ELR (cell line): ENCODE results near the gene ORMDL1.
A peak's percentile ranks its signal among the peaks of the same experiment; 100 is the strongest.
"Not testable (repeated sequence)": the region's sequence is repeated elsewhere in the genome, so short reads cannot be mapped to it uniquely, and the experiment has no call there.

Source experiments
- DNase-seq: peaks from one replicate; pipeline ENCODE4 v3.0.0-alpha.2; 2015; ENCODE audit warnings: low read depth

Gene ORMDL1

GRCh38 chr2:189770590-189771322 lies 13.4 kb downstream of the ORMDL1 start:
- DNase-seq = no peak

DNA sequence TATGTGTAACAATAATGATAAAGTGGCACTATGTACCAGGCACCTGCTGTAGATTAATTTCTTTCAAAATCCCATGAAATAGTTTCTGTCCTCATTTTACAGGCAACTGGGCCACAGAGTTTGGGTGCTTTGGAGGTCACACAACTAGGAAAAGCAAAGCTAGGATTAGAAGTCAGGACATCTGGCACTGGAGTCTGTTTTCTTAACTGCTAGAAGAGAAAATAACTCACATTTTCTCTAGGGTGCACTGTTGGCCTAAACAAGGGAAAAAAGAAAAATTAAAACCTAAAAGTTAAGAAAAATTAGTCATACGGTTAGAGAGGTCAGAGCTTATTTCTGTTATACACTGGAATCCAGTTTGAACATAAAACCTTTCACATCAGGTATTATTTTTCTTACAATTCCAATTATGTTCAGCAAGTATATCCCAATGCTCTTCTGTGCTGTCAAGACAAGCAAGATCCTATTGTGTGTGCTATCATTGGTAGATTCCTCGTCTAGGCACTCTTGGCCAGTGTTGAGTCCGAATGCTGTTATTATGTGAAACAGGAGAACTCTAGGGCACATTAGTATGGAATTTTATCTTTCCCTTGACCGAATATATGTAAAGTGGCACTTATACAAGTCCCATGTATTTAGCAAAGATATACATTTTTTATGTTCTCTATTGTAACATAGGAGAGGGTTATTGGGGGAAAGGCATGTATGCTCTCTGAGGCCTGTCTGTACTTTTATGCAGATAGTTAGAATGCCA lies 20.1 kb downstream of the ORMDL1 start:
- DNase-seq = peak; percentile 41

GRCh38 chr2:189762551-189763298 lies 21.4 kb downstream of the ORMDL1 start, which contains the start of gene OSGEPL1:
Gene OSGEPL1 (minus strand): TSS chr2:189762792. CDS start chr2:189761640, 1,152 bp downstream.
- peak; percentile 93 for DNase-seq

DNA sequence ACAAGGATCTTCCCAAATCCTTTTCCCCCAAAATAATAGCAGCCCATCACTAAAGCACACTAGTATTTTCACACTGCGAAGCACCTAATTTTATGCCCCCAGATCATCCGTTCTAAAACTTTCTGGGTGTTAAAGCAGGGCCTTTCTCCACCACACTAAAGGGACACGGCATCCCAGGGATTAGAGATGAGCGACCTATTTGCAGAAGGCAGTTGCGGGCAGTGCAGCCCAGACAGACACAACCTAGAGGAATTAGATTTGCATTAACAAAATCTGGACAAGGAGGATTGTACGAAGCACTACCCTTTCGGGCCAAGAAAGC lies 21.9 kb downstream of the ORMDL1 start:
- DNase-seq = no peak

- DNase-seq = not testable (repeated sequence)
Observed at GRCh38 chr2:189760154-189760553, 24.0 kb downstream of the ORMDL1 start.

- no peak for DNase-seq
Observed at GRCh38 chr2:189756311-189756952, 27.7 kb downstream of the ORMDL1 start.

- DNase-seq = peak; percentile 69
Observed at GRCh38 chr2:189751080-189751658, 33.0 kb downstream of the ORMDL1 start.

GRCh38 chr2:189729430-189729829 lies 54.7 kb downstream of the ORMDL1 start:
- no peak for DNase-seq

DNA sequence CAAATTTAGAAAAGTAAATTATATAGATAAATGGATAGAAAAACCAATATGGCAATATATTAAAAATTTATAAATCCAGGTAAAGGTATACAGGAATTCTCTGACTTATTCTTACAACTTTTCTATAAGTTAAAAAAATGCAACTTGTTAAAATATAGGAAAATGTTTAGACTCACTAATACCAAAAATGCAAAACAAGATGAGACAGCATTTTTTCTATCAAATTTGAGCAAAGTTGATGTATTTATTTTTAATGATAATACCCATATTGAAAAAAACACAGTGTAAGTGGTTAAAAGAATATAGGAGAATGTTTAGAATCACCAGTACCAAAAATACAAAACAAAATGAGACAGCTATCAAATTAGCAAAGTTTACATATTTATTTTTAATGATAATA lies 57.3 kb downstream of the ORMDL1 start:
- no peak for DNase-seq

DNA sequence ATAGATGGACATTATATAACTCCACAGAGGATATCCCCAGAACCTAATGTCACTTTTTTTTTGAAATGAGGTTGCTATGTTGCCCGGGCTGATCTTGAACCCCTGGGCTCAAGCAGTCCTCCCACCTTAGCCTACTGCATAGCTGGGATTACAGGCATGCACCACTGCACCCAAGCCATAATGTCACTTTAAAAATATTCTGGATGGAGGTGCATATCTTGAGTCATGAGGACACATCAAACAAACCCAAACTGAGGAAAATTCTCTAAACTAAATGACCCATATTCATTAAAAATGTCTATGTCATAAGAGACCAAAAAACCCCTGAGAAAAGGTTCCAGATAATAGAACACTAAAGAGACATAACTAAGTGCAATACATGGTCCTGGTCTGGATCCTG lies 57.9 kb downstream of the ORMDL1 start:
- no peak for DNase-seq

DNA sequence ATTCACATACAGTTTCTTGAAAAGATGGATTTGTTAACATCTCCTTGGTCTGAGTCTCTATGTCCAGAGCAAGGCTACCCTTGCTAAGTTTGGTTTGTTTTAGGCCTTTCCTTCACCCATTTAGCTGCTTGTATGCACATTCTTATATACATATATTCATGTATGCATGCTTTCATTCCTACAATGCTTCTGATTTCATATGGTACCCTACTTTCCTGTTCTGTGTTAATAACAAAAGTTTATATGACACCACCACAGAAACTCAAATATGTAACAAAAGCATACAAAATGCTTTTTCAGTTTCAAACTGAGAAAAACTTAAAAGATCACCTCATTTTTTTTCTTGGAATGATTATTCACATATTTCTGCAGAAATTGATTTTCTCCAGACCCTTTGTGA lies 60.9 kb downstream of the ORMDL1 start:
- DNase-seq = no peak
